HG03565 (cell line): Measurements from ENCODE around the gene HNRNPUL1.

Source experiments
- ATAC-seq: cut with Tn5 transposase; IDR thresholded peaks from one replicate; pipeline ENCODE4 v1.9.1; 2021; ENCODE audit warnings: mild to moderate bottlenecking, moderate library complexity; ENCODE audit not compliant: unreplicated experiment

The HNRNPUL1 gene

GRCh38 chr19:41233748-41234240 is 30.4 kb upstream of the HNRNPUL1 start:
- ATAC-seq, result no peak

- ATAC-seq, result no peak
Observed at GRCh38 chr19:41234512-41235168, 29.5 kb upstream of the HNRNPUL1 start.

DNA sequence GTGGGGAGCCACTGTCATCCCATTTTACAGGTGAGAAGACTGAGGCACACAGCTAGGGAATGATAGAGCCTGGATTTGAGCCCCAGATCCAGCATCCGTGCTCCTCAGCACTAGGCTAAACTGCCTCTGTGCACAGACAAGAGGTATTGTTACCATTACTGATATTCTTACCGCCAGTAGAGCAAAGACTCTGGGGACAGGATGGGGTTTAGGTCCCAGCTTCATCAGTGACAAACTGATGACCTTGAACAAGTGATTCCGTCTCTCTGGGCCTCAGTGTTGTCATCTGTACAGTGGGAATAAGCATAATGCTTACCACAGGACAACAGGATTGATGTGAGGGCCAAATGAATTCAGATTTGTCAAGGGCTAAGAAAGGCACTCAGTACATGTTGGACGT is 28.7 kb upstream of the HNRNPUL1 start:
- no peak for ATAC-seq

DNA sequence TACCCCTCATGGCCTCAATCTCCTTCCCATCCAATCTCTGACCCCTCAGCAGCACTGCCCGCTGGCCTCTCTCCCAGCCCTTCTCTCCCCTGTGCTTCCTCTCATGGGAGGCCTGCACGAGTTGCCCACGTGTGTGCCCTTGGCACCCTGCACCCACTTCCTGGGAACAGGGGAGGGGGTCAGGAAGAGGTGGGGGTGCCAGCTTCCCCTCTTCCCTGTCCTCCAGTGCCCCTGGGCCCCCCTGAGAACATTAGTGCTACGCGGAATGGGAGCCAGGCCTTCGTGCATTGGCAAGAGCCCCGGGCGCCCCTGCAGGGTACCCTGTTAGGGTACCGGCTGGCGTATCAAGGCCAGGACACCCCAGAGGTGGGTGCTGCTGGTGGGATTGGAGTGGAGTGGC is 25.9 kb upstream of the HNRNPUL1 start:
- ATAC-seq, result no peak

- no peak for ATAC-seq
Observed at GRCh38 chr19:41239363-41239762, 24.8 kb upstream of the HNRNPUL1 start.

DNA sequence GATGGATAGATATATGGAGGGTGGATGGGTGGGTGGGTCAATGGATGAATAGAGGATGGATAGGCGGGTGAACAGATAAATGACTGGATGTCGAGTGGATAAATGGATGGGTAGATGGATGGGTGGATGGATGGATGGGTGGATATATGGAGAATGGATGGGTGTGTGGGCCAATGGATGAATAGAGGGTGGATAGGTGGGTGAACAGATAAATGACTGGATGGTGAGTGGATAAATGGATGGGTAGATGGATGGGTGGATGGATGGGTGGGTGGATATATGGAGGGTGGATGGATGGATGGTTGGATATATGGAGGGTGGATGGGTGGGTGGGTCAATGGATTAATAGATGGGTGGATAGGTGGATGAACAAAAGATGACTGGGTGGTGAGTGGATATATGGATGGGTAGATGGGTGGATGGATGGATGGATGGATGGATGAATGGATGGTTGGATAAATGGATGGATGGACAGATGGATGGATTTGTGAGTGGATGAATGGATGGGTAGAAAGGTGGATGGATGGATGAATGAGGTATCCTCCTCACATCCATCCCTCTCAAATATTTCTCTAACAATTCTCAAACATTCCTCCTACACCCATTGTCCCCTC is 24.1 kb upstream of the HNRNPUL1 start:
- ATAC-seq, result no peak

DNA sequence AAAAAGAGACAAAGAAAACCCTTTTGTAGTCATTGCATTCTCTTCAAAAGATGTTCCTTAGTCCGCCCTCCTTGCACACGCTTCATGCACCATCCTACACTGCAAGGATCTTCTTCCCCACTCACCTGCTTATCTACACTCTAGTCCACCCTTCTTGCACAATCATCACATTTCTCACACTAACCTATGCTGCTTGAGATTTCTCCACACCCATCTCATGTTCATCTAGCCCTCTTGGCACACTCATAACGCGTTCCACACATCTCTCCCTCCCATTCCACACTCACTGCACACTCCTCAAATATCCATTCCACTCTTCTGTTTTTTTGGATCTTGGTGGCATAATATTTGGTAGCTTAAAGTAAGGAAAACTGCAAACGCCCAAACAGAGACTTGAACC is 22.3 kb upstream of the HNRNPUL1 start:
- no peak for ATAC-seq

- ATAC-seq, result no peak
Observed at GRCh38 chr19:41244117-41244516, 20.1 kb upstream of the HNRNPUL1 start.

GRCh38 chr19:41245843-41246242 is 18.3 kb upstream of the HNRNPUL1 start:
- ATAC-seq, result no peak

DNA sequence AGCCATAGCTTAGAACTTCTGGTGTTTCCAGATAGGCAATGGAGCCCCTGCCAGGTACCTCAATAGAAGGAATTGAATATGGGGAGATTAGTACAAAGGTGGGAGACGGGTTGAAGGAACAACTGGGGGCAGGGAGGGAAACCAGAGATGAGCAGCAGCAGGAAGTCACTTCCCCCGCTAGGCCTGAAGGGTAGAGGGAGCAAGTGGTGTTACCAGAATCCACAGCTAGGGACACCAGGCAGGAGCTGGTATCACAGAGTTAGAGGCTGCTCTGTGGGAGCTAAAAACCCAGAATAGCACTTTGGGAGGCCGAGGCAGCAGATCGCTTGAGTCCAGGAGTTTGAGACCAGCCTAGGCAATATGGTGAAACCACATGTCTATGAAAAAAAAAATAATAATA is 15.3 kb upstream of the HNRNPUL1 start:
- ATAC-seq, result no peak

DNA sequence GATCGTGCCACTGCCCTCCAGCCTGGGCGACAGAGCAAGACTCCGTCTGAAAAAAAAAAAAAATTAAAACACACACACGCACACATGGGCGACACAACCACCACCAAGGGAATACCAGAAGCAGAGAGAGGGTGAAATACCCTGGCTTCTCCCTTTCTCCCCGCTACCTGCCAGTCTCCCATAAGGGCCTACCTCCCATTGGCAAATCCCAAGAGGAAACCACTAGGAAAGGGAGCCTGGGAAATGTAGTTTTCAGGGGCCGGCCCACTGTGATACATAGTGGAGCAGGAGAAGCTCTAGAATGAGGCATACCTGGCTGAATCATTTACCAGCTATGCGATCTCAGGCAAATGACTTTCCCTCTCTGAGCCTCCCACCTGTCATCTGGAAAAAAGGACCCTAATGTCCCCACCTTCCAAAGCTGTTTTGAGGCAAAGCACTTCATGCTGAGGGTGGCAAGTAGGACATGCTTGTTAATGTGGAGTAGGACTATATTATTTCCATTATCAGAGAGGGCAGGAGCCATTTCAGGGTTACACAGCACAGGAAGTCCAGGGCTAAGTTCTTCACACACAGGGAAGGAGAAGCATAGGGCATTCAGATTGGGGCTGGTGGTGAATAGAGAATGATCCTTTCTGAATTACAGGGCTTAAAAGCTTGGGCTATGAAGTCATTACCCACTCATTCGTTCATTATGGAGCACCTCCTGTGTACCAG is 14.3 kb upstream of the HNRNPUL1 start:
- no peak for ATAC-seq

- ATAC-seq, result no peak
Observed at GRCh38 chr19:41253660-41254059, 10.5 kb upstream of the HNRNPUL1 start.

- no peak for ATAC-seq
Observed at GRCh38 chr19:41255171-41255570, 9.0 kb upstream of the HNRNPUL1 start.

DNA sequence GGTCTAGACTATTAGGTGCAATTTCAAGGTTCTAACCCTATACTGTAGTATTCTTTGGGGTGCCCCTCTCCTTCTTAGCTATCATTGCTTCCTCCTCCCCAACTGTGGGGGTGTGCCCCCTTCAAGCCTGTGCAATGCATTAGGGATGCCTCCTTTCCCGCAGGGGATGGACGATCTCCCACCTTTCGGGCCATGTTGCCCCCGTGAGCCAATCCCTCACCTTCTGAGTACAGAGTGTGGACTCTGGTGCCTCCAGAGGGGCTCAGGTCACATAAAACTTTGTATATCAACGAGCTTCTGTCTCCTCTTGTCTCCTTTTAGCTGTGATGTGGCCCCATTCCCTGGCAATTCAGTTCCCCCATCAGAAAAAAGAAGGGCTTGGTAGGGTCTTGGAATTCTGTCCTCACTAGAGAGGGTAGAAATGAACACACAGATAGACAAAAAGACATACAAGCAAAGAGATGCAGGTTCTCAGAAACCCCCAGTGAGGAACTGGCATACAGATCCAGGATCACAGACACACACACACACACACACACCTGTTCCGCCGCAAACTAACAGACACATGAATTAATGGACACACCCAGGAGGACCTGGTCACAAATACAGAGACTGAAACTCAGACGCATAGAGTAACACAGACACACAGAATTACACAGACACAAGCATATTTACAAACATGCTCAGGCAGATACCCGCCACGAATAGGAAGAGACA is 2.5 kb upstream of the HNRNPUL1 start:
- ATAC-seq, result no peak

- peak; percentile 4 for ATAC-seq
Observed at GRCh38 chr19:41263042-41263849, 926 bp upstream of the HNRNPUL1 start.

- ATAC-seq, result peak; percentile 4
Observed at GRCh38 chr19:41264581-41265394, 616 bp downstream of the HNRNPUL1 start.

GRCh38 chr19:41265395-41266153 is 1.4 kb downstream of the HNRNPUL1 start:
- no peak for ATAC-seq

DNA sequence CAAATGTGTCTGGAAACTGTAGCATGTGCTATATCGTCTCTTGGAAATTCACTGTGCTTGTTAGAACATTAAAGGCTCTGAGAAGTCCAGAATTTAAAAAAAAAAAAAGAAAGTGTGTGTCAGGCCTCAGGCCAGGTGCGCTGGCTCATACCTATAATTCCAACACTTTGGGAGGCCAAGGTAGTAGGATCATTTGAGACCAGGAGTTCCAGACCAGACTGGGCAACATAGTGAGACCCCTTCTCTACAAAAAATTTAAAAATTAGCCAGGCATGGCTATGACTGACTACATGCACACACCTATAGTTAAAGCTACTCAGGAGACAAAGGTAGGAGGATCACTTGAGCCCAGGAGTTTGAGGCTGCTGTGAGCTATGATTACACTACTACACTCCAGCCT is 4.9 kb downstream of the HNRNPUL1 start:
- no peak for ATAC-seq

DNA sequence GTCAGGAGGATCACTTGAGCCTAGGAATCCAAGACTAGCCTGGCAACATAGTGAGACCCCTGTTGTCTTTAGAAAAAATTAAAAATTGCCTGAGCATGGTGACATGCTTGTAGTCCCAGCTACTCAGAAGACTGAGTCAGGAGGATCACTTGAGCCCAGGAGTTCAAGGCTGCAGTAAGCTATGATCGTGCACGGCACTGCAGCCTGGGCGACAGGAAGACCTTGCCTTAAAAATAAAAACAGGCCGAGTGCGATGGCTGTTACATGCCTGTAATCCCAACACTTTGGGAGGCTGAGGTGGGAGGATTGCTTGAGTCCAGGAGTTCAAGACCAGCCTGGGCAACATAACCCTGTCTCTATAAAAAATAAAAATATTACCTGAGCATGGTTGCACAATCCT is 5.4 kb downstream of the HNRNPUL1 start:
- ATAC-seq, result no peak
